Nephron progenitor cell (in vitro differentiated cells): Measurements from ENCODE around the gene HSH2D.

Experiments used
- DNase-seq: peaks from one replicate; pipeline ENCODE4 v3.0.0; 2021
- H3K27ac Mint-ChIP-seq: 2 replicates; pipeline ENCODE4 v1.8.0; 2021; ENCODE audit warnings: mild to moderate bottlenecking, moderate library complexity, mixed read lengths
- H3K27me3 Mint-ChIP-seq: 2 replicates; pipeline ENCODE4 v1.8.0; 2021; ENCODE audit warnings: mild to moderate bottlenecking, low read depth, mixed read lengths; ENCODE audit not compliant: poor library complexity
- H3K36me3 Mint-ChIP-seq: 2 replicates; pipeline ENCODE4 v1.8.0; 2021; ENCODE audit warnings: low read depth, mixed read lengths
- H3K4me1 Mint-ChIP-seq: 2 replicates; pipeline ENCODE4 v1.8.0; 2021; ENCODE audit warnings: mixed read lengths
- H3K4me3 Mint-ChIP-seq: 2 replicates; pipeline ENCODE4 v1.8.0; 2021; ENCODE audit warnings: mild to moderate bottlenecking, moderate library complexity, mixed read lengths
- H3K9me3 Mint-ChIP-seq: 2 replicates; pipeline ENCODE4 v1.8.0; 2021; ENCODE audit warnings: mild to moderate bottlenecking, moderate library complexity, mixed read lengths
- CTCF ChIP-seq: fragments of 200-600 bp; sonication (generic); IDR thresholded peaks from 2 replicates; pipeline ENCODE4 v1.5.0; 2021; ENCODE audit warnings: antibody characterized with exemption

HSH2D gene

GRCh38 chr19:16125737-16126495 is 17.6 kb upstream of the HSH2D start:
- H3K27ac Mint-ChIP-seq, result no peak overlapping the region
- H3K4me3 Mint-ChIP-seq, result no peak overlapping the region
- no peak for TF ChIP-seq CTCF
- DNase-seq, result no peak
- no peaks in the 10 kb centered on the region for H3K4me1 Mint-ChIP-seq
- H3K9me3 Mint-ChIP-seq, result no peaks in the 10 kb centered on the region
- peaks cover 34% of the 10 kb centered on the region for H3K36me3 Mint-ChIP-seq
- H3K27me3 Mint-ChIP-seq, result peaks cover 3% of the 10 kb centered on the region

GRCh38 chr19:16127080-16127479 is 16.4 kb upstream of the HSH2D start:
- TF ChIP-seq CTCF, result no peak
- H3K4me3 Mint-ChIP-seq, result no peak overlapping the region
- no peaks in the 10 kb centered on the region for H3K4me1 Mint-ChIP-seq
- no peak for DNase-seq
- H3K27me3 Mint-ChIP-seq, result peaks cover 3% of the 10 kb centered on the region
- peaks cover 38% of the 10 kb centered on the region for H3K36me3 Mint-ChIP-seq
- H3K9me3 Mint-ChIP-seq, result no peaks in the 10 kb centered on the region
- H3K27ac Mint-ChIP-seq, result no peak overlapping the region

GRCh38 chr19:16127776-16128371 is 15.6 kb upstream of the HSH2D start:
- H3K27me3 Mint-ChIP-seq, result peaks cover 3% of the 10 kb centered on the region
- no peak for TF ChIP-seq CTCF
- no peak for DNase-seq
- H3K36me3 Mint-ChIP-seq, result peaks cover 46% of the 10 kb centered on the region
- no peak overlapping the region for H3K4me3 Mint-ChIP-seq
- no peaks in the 10 kb centered on the region for H3K9me3 Mint-ChIP-seq
- no peaks in the 10 kb centered on the region for H3K4me1 Mint-ChIP-seq
- H3K27ac Mint-ChIP-seq, result no peak overlapping the region

- Mint-ChIP-seq H3K4me1 (no peaks in the 10 kb centered on the region), H3K27me3 (peaks cover 3% of the 10 kb centered on the region), H3K27ac (no peak overlapping the region), H3K9me3 (no peaks in the 10 kb centered on the region), H3K4me3 (no peak overlapping the region), H3K36me3 (peaks cover 70% of the 10 kb centered on the region)
- TF ChIP-seq CTCF, result no peak
- no peak for DNase-seq
Observed at GRCh38 chr19:16131648-16132047, 11.8 kb upstream of the HSH2D start.

- Mint-ChIP-seq H3K9me3 (no peaks in the 10 kb centered on the region), H3K4me3 (no peak overlapping the region), H3K27ac (no peak overlapping the region), H3K4me1 (no peaks in the 10 kb centered on the region), H3K36me3 (peaks cover 64% of the 10 kb centered on the region), H3K27me3 (peaks cover 3% of the 10 kb centered on the region)
- DNase-seq, result no peak
- no peak for TF ChIP-seq CTCF
Observed at GRCh38 chr19:16133818-16134217, 9.7 kb upstream of the HSH2D start.

- peaks cover 3% of the 10 kb centered on the region for H3K27me3 Mint-ChIP-seq
- peaks cover 57% of the 10 kb centered on the region for H3K36me3 Mint-ChIP-seq
- no peak for TF ChIP-seq CTCF
- H3K4me1 Mint-ChIP-seq, result no peaks in the 10 kb centered on the region
- no peaks in the 10 kb centered on the region for H3K9me3 Mint-ChIP-seq
- no peak overlapping the region for H3K27ac Mint-ChIP-seq
- DNase-seq, result no peak
- H3K4me3 Mint-ChIP-seq, result no peak overlapping the region
Observed at GRCh38 chr19:16134510-16134909, 9.0 kb upstream of the HSH2D start.
